DMS 273 (cell line): ENCODE data around the gene SYT2.
"Not testable (repeated sequence)": the region's sequence is repeated elsewhere in the genome, so short reads cannot be mapped to it uniquely, and the experiment has no call there.

Experiments used
- DNase-seq: peaks from one replicate; lab custom pipeline; 2025; ENCODE audit not compliant: unreplicated experiment; lab: John Stamatoyannopoulos, UW

The SYT2 gene

GRCh38 chr1:202599669-202600431 is 110.4 kb downstream of the SYT2 start:
- peak; percentile 85 for DNase-seq

- no peak for DNase-seq
These were observed 113.0 kb downstream of the SYT2 start for GRCh38 chr1:202597090-202597761.

- no peak for DNase-seq
These were observed 113.6 kb downstream of the SYT2 start for GRCh38 chr1:202596638-202597037.

- peak; percentile 60 for DNase-seq
These were observed 116.4 kb downstream of the SYT2 start for GRCh38 chr1:202593845-202594244.

- DNase-seq, result no peak
These were observed 118.1 kb downstream of the SYT2 start for GRCh38 chr1:202592146-202592545.

- no peak for DNase-seq
These were observed 118.7 kb downstream of the SYT2 start for GRCh38 chr1:202591515-202591914.

- DNase-seq, result no peak
These were observed 119.3 kb downstream of the SYT2 start for GRCh38 chr1:202590975-202591411.

- no peak for DNase-seq
These were observed 120.1 kb downstream of the SYT2 start for GRCh38 chr1:202590126-202590525.

GRCh38 chr1:202589190-202589930 is 120.9 kb downstream of the SYT2 start:
- no peak for DNase-seq

GRCh38 chr1:202588503-202589189 is 121.6 kb downstream of the SYT2 start:
- DNase-seq, result no peak

- no peak for DNase-seq
These were observed 122.3 kb downstream of the SYT2 start for GRCh38 chr1:202587859-202588485.

GRCh38 chr1:202586871-202587270 is 123.4 kb downstream of the SYT2 start:
- no peak for DNase-seq

GRCh38 chr1:202586018-202586821 is 124.0 kb downstream of the SYT2 start:
- peak; percentile 32 for DNase-seq

GRCh38 chr1:202585590-202585933 is 124.7 kb downstream of the SYT2 start:
- DNase-seq, result no peak

- DNase-seq, result no peak
These were observed 125.3 kb downstream of the SYT2 start for GRCh38 chr1:202584707-202585589.

GRCh38 chr1:202582350-202582749 is 127.9 kb downstream of the SYT2 start:
- not testable (repeated sequence) for DNase-seq

- peak; percentile 46 for DNase-seq
These were observed 129.6 kb downstream of the SYT2 start for GRCh38 chr1:202580619-202581018.

GRCh38 chr1:202579806-202580205 is 130.4 kb downstream of the SYT2 start:
- no peak for DNase-seq

GRCh38 chr1:202578565-202578964 is 131.7 kb downstream of the SYT2 start:
- peak; percentile 87 for DNase-seq
